Activated T-cell treated with anti-CD3 and anti-CD28 coated beads for 24 hours (primary cell): ENCODE measurements around the gene TDRD15.
"Not testable (repeated sequence)": the region's sequence is repeated elsewhere in the genome, so short reads cannot be mapped to it uniquely, and the experiment has no call there.

Experiments used
- DNase-seq: peaks from one replicate; pipeline ENCODE4 v3.0.0-alpha.2; 2020; ENCODE audit warnings: low read depth

Gene TDRD15

DNA sequence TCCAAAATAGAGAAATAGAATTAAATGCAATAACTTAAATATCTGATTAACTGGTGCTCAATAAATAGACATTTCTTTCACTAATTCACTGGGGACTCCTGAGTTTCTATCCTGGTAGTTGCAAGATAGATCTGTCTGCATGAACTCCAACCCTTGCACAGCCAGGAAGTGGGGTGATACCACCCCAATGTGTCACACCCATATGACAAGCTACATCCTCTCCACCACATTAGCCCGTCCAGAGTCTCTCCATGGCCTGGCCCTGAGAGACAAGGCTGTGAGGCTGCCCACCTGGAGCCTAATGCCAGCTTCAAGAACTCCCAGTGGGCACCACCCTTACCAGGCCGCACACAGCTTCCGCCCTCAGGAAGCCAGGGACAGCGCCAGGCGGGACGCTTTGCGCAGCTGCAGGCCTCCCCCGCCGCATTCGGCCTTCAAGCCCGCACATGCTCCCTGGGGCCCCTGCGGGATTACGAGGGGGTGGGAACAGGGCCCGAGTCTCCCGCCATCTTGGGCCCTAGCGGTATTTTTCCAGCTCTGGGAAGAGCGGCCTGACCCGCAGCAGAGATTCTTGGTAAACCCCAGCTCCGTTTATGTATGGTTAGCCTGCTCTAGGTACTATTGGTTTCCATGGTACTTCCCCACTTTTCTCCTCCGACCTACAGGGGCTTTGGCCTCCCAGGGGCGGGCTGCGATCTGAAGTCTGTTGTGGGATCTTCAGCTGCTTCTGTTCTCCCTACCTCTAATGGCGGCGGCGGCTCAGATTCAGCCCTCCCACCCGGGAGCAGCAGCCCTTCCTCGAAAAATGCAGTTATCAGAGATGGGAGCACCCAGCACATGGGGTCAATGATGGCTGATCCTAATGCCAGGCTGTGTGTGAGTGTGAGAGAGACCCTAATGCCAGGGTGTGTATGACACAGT is at the start of gene TDRD15:
TSS of gene TDRD15 (plus strand) at position 496 of the 921 bp plus-strand sequence. CDS start 13,500 bp downstream, outside the sequence.
- DNase-seq: no peak

DNA sequence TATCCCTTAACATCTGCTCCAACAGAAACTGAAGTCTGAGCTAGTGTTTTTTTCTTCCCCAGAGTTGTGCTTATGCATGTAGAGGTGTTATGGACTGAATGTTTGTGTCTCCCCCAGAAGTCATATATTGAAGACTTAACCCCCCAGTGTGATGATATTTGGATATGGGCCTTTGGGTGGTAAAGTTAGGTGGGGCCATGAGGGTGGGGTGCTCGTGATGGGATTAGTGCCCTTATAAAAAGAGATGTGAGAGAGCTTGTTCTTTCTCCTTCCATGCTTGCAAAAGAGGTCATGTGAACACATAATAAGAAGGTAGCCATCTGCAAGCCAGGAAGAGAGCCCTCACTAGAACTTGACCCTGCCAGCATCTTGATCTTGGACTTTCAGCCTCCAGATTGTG is 45.5 kb upstream of the TDRD15 start:
- DNase-seq: no peak

GRCh38 chr2:21083482-21083881 is 40.3 kb upstream of the TDRD15 start:
- DNase-seq: no peak

DNA sequence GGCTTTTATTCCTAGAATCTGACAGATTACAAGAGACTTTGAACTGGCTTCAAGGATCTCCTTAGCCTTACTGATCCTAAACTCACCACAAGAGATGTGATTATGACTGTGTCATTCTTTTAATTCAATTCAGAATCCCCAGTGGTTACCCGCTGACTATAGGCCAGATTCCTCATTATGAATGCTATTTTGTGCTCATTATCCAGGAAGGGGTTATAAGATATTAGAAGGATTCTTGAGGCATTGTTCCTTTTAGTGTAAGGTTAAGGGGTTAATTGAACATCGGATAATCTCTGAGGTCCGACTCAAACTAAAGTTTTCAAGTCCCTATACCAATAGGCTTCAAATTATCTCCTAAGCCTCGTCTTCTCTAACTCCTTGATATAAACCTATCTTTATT is 39.4 kb upstream of the TDRD15 start:
- DNase-seq: no peak

- DNase-seq: no peak
These were observed 31.4 kb upstream of the TDRD15 start for GRCh38 chr2:21092308-21092869.

- DNase-seq: no peak
These were observed 28.6 kb upstream of the TDRD15 start for GRCh38 chr2:21095178-21095577.

DNA sequence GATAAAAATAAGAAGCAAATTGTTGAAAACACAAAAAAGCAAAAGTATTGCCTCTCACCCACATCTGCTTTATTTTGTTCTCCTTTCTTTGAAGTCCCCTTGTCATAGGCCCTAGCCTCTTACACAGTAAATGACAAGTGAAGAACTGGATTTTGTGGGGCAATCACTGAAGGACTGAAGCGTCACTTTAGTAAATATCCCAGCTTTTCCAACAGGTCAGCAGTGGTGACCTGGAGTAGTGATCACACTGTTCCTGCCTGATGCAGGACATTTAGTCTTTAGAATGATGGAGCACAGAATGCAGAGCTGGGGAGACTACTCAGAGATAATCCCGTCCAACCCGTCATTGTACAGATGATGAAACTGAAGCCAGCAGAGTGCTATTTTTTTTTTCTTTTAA is 28.1 kb upstream of the TDRD15 start:
- no peak for DNase-seq

GRCh38 chr2:21096458-21096857 is 27.3 kb upstream of the TDRD15 start:
- no peak for DNase-seq

DNA sequence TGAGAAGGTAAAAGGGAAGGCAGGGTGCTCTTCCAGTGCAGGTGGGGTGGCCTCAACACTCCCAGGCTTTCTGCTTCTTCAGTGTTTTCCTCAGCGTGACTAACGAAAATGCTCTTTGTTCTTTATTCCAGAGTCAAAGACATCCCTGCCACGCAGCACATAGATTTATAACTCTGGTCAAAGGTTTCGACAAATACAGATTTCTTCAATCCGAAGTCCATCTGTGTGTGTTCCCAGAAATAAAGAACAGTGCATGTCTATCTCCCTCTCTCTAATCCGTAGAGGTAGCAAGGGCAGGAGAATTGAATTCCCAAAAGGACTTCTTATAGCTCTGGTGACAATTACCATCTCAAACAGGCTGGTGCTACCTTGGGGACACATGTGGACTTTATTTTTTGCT is 26.4 kb upstream of the TDRD15 start:
- no peak for DNase-seq

DNA sequence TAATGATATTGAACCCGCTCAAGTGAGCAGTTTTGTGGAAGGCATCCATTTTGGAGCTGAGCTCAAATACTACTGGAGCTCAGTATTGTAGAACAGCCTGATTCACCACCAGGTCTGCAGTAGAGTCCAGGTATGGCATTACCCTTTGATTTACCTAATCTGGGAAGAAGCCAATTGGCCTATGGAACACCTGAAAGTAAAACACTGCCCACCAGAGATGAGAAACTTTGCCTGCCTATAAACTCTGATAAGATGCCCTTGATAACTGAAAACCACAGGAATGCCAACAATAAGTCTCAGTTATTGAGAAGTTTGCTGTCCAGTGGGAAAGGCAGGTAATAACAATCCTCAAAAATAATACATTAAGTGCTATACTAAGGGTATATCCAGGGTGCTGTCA is 25.5 kb upstream of the TDRD15 start:
- no peak for DNase-seq

- DNase-seq: no peak
These were observed 24.4 kb upstream of the TDRD15 start for GRCh38 chr2:21099281-21099907.

- DNase-seq: not testable (repeated sequence)
These were observed 22.1 kb upstream of the TDRD15 start for GRCh38 chr2:21101514-21102155.

- DNase-seq: no peak
These were observed 21.4 kb upstream of the TDRD15 start for GRCh38 chr2:21102356-21102755.

GRCh38 chr2:21103274-21103891 is 20.4 kb upstream of the TDRD15 start:
- no peak for DNase-seq

GRCh38 chr2:21104030-21104660 is 19.6 kb upstream of the TDRD15 start:
- no peak for DNase-seq

- DNase-seq: no peak
These were observed 12.8 kb upstream of the TDRD15 start for GRCh38 chr2:21111012-21111411.

DNA sequence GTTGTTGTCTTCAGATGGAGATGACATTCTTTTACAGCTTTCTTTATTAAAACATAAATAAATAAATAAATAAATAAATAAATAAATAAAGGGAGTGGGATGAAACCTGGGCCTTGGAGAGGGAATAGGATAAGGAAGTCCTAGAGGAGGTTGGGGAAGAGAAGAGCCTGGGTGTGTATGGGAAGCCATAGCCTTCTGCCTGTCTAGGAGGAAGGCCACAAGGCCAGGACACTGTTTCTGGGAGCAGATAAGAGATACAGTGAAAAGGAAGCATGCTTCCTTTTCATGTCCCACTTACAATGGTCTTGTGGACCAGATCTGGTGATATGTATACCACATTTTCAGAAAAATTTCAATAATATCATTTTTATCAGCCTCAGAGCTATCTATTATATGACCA is 6.1 kb upstream of the TDRD15 start:
- no peak for DNase-seq

- DNase-seq: no peak
These were observed 5.4 kb upstream of the TDRD15 start for GRCh38 chr2:21118302-21118920.

DNA sequence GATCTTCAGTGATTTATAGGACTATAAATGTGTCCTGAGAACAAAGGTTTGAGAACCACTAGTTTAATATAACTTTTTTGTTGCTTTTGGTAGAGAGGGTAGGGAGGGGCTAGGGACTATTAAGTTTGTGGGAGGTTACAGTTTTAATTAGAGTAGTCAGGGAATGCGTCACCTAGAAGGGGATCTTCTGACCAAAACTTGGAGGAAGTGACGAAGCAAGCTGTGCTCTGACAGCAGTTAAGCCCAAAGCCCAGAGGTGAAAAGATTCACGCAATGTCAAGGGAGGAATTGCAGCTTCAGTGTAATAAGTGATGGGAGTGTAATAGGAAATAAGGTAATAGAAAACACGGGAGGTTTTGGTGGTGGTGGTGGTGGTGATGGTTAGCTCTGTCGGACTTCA is 8.1 kb downstream of the TDRD15 start:
- DNase-seq: no peak

DNA sequence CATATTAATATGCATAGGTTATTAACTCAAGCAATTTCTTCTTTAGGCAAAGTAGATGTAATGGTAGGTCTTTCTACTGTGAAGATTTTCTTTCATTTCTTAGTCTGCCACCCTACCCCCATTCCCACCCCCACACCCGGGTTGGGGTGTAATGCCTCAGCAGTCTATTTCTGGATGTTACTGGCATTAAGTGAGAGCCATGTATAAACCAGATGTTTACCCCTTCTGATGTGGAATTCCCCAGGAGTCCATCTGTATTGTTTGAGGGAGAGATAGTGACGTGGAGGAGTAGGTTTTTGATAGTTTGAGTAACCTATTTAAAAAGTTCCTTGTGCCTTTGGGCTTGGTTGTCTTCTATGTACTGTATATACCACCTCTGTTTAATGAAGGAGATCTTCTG is 11.8 kb downstream of the TDRD15 start:
- DNase-seq: no peak

GRCh38 chr2:21142149-21142548 is 18.4 kb downstream of the TDRD15 start:
- DNase-seq: no peak
